ENCODE measurements around the gene CKM.
A peak's percentile ranks its signal among the peaks of the same experiment; 100 is the strongest.
"Not testable (repeated sequence)": the region's sequence is repeated elsewhere in the genome, so short reads cannot be mapped to it uniquely, and the experiment has no call there.

The CKM gene

GRCh38 chr19:45315304-45315703, 7.4 kb downstream of the CKM start:
- no peak for DNase-seq

DNA sequence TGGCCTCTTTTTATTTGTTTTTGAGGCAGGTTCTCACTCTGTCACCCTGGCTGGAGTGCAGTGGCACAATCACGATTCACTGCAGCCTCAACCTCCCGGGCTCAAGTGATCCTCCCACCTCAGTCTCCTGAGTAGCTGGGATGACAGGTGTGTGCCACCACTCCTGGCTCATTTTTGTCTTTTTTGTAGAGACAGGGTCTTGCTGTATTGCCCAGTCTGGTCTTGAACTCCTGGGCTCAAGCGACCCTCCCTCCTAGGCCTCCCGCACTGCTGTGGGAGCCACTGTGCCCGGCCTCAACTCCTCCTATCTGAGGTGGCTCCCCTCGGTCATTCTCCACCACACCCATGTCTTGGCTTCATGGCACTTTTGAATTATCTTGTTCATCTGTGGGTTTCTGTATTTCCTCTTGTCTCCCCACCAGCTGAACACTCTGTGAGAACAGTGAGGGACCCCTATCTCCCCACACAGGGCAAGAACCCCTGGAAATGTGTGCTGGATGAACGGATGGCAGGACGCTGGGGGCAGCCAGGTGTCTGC, 7.9 kb downstream of the CKM start:
- no peak for DNase-seq

DNA sequence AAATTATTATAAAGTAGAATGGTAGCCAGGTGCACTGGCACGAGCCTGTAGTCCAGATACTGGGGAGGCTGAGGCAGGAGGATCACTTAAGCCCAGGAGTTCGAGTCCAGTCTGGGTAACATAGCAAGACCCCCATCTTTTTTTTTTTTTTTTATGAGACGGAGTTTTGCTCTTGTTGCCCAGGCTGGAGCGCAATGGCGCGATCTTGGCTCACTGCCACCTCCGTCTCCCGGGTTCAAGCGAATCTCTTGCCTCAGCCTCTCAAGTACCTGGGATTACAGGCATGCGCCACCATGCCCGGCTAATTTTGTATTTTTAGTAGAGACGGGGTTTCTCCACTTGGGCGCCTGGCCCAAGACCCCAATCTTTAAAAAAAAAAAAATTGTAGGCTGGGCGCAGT, 10.4 kb downstream of the CKM start:
- not testable (repeated sequence) for DNase-seq

DNA sequence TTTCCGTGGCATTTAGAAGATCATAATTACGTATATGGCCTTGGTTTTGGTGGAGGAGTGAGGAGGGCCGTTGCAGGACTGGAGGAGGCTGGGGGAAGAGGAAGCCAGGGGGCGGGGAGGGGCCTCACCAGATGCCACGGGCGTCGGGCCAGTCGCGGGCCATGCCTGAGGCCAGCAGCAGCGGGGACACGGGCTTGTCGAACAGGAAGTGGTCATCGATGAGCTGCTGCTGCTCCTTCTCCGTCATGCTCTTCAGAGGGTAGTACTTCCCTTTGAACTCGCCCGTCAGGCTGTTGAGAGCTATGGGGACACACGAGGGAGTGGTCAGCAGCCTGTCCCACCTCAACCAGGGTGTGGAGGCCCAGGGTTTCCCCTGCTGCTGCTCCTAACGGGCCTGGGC, 11.1 kb downstream of the CKM start:
- DNase-seq: no peak

- not testable (repeated sequence) for DNase-seq
Measured at GRCh38 chr19:45309322-45309721, 13.4 kb downstream of the CKM start.

DNA sequence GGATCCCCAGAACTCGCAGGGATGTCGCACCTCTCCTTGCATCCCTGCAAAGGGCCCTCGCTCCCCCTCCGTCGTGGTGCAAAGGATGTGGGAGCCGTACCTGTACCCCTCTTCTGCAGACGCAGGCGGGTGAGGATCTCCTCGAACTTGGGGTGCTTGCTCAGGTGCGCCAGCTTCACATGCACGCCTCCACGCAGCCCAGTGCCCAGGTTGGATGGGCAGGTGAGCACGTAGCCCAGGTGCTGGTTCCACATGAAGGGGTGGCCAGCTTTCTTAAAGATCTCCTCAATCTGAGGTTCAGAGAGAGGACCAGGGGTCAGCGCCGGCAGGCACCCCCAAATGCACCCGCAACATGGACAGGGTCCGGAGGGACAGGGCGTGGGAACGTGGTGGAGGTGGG, 15.3 kb downstream of the CKM start:
- DNase-seq: no peak

DNA sequence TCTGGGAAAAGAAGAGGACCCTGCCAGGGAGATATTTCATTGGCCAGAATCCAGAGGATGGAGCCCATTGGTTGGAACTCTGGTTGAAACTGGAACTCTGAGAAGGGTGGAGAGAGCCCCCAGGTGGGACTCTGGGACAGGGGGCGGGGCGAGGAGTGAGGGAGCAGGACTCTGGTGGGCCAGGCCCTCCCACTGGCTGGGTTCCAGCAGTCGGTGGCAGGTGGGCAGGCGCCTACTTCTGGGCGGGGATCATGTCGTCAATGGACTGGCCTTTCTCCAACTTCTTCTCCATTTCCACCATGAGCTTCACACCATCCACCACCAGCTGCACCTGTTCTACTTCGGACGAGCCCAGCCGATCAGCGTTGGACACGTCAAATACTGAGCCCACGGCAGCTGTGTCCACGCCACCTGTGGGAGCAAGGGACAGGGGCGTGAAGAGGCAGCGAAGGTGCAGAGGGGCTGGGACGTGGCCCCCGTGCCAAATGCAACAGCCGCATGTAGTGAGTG, 16.1 kb downstream of the CKM start:
- no peak for DNase-seq

DNA sequence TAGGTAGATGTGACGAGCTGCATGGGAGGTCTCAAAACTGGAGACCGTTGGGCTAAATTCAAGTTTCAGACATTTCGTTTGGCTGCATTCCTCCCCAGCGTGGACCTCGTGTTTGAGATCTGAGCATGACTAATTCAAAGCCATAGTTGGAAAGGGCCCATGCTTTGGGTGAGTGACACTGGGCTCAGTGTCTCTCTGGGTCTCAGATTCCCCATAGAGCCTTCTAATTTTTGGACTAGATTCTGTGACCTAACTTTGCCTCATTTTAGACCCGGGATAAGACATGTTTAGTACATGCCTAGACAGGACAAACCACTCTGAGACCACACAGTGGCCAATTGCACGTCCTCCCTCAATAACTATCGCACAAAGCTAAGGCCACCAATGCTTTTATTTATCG, 16.6 kb downstream of the CKM start:
- no peak for DNase-seq

GRCh38 chr19:45305421-45305820, 17.3 kb downstream of the CKM start:
- no peak for DNase-seq

DNA sequence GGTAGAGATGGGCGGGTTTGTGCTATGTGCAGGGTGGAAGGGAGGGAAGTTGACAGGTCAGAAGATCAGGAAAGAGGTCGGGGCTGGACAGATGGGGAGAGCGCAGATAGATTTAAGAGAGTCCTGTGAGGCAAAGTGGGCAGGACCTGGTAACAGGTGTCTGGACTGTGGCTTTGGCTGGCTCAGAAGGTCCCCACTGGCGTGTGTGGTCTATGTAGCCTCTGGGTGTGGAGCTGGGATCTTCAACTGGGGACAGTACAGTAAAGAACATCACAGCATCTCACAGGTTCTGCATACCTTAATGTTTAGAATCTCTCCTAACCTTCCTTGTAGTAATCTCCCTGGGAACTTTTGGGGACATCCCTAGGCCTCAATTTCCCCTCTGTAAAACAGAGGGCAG, 17.7 kb downstream of the CKM start:
- no peak for DNase-seq

DNA sequence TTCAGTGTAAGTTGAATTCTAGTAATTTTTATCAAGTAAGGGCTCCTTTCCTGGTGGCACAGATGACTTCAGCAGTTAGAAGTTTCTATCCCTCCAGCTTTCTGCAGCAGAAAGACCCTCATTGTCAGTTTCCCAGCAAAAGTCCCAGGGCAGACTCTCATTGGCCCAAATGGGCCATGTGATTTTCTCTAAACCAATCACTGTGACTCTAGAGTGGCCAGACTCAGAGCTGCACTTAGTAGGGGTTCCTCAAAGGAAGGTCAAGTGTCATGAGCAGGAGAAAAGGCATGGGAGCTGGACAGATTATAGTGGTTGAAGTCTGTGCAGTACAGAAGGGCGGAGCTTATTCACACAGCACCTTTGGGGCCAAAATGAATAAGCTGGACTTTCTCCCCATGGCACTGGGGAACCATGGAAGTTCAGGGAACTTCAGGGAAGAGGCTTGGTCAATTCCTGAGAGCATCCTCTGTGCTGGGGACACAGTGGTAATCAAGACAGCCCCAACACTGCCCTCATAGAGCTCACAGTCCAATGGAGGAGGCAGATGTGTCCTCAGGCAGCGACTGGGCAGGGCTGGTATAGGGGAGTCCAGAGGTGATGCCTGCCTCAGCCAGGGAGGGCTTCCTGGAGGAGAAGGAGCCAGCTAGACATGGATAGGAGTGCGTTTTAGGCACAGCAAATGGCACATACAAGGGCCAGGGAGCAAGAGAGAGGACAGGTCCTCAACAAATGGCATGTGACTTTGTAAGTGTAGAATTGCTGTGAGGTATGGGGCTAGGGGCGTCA, 18.3 kb downstream of the CKM start:
- no peak for DNase-seq

- DNase-seq: no peak
Measured at GRCh38 chr19:45303269-45304060, 19.2 kb downstream of the CKM start.

GRCh38 chr19:45302416-45302815, 20.3 kb downstream of the CKM start:
- DNase-seq: no peak

DNA sequence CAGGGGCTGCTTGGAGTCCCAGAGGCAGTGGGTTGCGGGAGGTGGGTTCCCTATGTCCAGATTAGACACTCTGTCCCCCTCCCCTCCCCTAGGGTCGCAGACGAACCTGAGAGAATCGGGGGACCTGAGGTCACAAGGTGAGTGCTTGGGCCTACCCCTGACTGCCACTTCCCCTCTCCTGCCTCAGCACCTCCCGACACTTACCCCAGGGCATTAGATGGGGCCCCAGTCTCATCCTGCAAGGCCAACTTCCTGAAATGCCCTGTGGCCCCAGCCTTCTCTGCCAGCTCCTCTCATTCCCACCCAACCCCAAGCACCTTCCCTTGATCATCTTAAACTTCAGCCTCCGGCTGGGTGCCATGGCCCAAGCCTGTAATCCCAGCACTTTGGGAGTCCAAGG, 23.0 kb downstream of the CKM start:
- DNase-seq: no peak

DNA sequence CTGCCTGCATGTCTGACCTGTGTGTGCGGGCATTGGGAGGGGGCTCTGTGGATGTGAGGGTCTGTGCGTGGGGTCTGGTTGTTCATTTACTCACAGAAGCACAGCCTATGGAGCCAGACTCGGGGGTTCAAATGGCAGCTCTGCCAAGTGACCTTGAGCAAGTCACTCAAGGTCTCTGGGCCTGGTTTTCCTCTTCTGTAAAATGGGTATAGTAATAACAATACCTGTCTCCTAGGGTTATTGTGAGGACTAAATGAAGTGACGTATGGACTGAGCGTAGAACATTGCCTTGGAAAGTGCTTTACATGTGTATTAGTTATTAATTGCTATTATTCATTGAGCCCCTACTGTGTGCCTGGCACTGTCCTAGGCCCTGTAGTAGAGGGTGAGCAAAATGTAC, 24.4 kb downstream of the CKM start:
- no peak for DNase-seq

- DNase-seq: no peak
Measured at GRCh38 chr19:45297674-45298073, 25.0 kb downstream of the CKM start.

DNA sequence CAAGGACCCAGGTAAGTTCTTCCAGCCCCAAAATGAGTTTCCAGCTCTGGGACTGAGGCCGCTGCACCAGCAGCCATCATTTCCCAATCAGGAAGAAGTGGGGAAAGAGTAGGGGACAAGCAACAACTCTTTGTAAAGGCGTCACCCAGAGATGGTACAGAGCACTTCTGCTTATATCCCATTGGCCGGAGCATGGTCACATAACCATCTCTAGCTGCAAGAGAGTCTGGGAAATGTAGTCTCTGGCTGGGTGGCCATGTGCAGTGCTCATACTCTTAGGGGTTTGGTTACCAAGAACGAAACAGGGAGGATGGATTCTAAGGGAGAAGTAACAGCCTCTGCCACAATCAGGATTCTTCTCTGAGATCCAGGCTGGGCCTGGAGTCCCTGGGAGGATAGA, 26.3 kb downstream of the CKM start:
- DNase-seq: no peak

GRCh38 chr19:45295873-45296272, 26.8 kb downstream of the CKM start:
- DNase-seq: no peak

DNA sequence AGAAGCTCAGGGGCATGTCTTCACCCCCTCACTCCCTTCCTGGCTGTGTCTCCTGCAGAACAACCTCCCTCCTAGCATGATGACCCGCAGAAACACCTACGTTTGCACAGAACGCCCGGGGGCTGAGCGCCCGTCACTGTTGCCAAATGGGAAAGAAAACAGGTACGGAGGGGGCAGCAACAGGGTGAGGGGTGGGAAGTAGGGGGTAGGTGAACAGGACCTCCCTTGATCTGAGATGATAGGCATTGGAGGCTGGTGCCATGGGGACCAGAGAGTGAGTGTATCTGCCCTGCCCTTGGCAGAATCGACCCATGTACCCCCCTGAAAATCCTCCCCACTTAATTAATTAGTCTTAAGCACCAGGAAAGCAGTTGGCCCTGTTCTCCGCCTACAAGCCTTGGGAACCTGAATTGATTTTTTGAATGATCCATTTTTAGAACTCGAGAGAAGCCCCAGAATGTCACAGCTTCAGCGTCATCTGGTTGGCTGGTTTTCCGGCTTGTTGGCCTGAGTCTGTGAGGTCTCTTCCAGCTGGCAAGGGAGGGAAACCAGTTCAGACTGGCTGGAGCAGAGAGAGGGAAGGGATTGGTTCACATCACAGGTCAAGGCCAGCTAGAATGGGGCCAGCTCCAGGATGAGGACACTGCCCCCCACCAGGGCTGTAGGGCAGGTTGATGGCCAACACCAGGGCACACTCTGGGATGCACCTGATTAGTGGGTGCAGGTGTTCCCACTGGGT, 28.2 kb downstream of the CKM start:
- DNase-seq: no peak

DNA sequence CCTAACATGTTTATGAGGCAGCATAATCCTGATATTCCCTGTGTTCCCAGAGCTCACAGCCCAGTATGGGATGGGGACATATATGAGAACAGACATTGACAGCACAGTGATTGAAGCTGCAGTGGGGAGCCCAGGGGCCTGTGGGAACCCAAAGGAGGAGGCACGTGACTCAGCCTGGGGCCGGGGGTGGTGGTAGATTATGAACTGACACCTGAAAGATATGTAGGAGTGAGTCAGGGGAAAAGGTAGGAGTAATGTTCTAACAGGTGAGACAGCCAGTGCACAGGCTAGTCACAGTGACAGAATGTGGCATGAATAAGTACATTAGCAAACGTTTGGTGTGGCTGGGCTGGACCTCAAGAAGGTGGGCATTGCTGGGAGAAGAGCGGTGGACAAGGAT, 29.0 kb downstream of the CKM start:
- DNase-seq: peak; percentile 33 to 50

DNA sequence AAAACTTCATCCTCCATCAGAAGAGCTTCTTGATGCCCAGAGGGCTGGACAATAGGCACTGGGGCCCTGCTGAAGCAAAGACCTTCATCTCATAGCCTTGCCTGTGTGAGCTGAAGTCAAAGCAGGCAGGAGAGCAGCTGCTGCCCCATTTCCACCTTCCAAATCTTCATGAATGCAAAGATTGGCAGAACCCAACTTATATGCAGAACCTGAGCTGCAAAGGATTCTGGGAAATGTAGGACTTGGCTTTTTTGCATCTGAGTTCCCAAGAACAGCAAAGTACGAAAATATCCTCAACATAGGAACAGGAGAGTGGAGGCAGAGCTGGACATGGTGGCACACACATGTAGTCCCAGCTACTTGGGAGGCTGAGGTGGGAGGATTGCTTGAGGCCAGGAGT, 30.8 kb downstream of the CKM start:
- DNase-seq: no peak

DNA sequence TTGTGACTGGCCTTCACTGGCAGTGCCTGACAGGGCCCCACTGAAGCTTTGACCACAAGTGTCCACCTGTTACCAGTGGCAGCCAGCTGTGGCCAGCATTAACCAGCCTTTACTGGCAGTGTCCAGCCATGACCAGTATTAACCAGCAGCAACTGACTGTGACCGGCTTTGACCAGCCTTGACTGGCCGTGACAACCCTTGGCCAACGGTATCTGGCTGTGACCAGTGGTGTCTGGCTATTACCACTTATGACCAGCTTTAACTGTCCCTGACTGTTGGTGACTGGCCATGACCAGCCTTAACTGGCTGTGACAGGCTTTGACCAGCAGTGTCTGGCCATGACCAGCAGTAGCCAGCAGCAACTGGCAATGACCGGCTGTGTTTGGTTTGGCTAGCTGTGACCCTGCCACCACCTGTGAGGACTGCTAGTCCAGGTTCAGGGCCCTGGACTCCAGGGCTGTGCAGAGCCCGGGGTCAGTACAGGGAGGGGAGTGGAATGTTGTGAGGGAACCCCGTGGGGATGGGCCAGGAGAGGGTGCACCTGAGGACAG, 32.2 kb downstream of the CKM start:
- no peak for DNase-seq

DNA sequence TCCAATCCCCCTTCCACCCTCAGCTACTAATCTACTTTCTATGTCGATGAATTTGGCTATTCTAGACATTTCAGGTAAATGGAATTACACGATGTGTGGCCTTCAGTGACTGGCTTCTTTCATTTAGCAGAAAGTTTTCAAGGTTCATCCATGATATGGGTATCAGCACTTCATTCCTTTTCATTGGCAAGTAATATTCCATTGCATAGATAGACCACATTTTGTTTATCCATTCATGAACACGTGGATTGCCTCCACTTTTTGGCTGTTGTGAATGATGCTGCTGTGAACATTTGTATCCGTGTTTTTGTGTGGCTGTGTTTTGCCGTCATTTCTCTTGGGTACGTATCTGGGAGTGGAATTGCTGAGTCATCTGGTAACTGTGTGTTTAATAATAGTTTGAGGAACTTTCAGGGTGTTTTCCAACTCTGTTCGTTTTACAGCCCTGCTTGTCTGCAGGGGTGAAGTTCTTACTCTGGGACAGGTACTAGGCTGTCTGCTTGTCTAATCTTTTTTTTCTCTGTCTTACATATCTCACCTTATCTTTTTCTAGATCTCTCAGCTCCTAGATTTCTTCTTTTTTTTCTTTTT, 39.1 kb downstream of the CKM start:
- no peak for DNase-seq

Measured in activated T-cell treated with anti-CD3 and anti-CD28 coated beads, Interleukin-2, amount 50 U/mL, for 48 hours (primary cell).